RPMI8226 (cell line): ENCODE data around the gene GH1.
"Not testable (repeated sequence)": the region's sequence is repeated elsewhere in the genome, so short reads cannot be mapped to it uniquely, and the experiment has no call there.

ENCODE experiments used
- DNase-seq: peaks from one replicate; pipeline ENCODE4 v3.0.0-alpha.2; 2015

The GH1 gene

GRCh38 chr17:63894021-63894420 is 24.6 kb downstream of the GH1 start:
- DNase-seq, result not testable (repeated sequence)

- not testable (repeated sequence) for DNase-seq
These were observed 26.2 kb downstream of the GH1 start for GRCh38 chr17:63892316-63893037.

GRCh38 chr17:63889026-63889848 is 29.4 kb downstream of the GH1 start:
- peak; percentile 22 for DNase-seq

DNA sequence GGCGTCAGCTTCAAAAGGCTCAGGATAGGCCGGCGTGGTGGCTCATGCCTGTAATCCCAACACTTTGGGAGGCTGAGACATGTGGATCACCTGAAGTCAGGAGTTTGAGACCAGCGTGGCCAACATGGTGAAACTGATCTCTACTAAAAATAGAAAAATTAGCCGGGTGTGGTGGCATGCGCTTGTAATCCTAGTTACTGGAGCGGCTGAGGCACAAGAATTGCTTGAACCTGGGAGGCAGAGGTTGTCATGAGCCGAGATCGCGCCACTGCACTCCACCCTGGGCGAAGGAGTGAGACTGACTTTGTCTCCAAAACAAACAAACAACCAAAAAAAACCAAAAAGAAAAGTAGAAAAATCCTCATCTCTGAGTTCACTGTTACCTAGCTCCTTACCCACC is 33.5 kb downstream of the GH1 start:
- not testable (repeated sequence) for DNase-seq

GRCh38 chr17:63882626-63883126 is 36.0 kb downstream of the GH1 start:
- not testable (repeated sequence) for DNase-seq

DNA sequence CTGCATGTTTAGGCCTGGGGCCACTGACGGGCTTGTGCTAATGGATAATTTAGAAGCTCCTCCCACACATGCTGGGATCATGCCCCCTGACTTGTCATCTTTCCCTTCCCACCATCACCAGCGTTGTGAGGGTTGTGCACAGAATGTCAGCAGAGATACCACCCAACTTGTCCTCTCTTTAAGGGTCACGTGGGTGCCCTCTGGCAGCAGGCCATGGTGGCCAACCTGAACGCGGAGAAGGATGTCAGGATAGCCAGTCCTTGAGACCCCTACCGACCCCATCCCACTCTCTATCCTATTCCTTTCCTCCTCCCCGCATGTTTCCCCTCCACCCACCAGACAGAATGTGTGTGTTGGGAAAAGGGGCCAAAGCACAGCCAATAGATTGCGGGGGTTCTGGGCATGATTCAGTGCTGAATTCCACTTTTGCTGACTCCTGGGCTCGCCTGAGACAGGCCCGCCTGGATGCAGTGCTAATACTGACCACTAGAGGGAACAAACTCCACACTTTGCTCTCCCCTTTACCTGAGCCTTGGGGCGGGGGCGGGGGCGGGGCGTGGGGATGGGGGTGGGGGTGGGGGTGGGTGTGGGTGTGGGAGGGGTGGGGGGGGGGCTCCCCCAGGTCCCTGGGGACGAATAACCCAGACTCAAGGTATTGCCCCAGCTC is 36.6 kb downstream of the GH1 start, which contains the start of gene GH2:
GH2 (minus strand) TSS at position 10 of the 667 bp plus-strand sequence. CDS start 143 bp downstream, outside the sequence.
- DNase-seq, result peak; percentile 74

- DNase-seq, result not testable (repeated sequence)
These were observed 37.3 kb downstream of the GH1 start for GRCh38 chr17:63881337-63881736.

GRCh38 chr17:63880706-63881105 is 37.9 kb downstream of the GH1 start:
- no peak for DNase-seq

DNA sequence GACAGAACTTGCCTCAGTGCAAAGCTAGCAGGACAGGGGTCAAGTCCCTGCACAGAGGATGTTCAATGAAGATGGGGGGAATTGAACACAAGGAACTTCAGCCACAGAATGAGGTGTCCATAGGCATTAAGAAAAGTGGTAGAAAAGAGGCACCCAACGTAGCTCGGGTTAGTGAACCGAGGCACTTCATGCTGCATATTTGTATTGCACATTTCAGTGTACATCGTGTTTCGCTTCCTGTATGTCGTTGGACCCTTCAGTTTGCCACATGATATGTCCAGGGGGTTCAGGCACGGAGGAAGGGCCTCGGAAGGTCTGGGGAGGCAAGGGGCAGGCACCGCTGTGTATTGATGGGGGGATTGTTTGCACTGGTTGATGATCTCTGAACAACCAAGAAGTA is 40.2 kb downstream of the GH1 start:
- DNase-seq, result not testable (repeated sequence)

GRCh38 chr17:63874693-63875092 is 43.9 kb downstream of the GH1 start:
- DNase-seq, result not testable (repeated sequence)

DNA sequence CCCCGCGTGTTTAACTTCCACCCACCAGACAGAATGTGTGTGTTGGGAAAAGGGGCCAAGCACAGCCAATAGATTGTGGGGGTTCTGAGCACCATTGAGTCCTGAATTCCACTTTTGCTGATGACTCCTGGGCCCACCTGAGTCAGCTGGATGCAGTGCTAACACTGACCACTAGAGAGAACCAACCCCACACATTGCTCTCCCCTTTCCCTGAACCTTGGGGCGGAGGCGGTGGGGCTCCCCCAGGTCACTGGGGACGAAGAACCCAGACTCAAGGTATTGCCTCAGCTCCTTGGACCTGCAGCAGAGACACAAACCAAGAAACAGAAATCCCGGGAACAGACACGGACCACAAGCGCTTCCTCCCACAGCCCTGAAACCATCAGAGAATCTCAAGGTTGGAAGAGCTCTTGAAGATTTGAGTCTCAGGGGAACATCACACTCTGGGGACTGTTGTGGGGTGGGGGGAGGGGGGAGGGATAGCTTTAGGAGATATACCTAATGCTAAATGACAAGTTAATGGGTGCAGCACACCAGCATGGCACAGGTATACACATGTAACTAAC is 44.5 kb downstream of the GH1 start:
- DNase-seq, result not testable (repeated sequence)

GRCh38 chr17:63873577-63873976 is 45.1 kb downstream of the GH1 start, which contains the start of gene CSH2:
Gene CSH2 (minus strand): TSS chr17:63873677. CDS start chr17:63873614, 63 bp downstream.
- DNase-seq, result not testable (repeated sequence)

GRCh38 chr17:63871646-63872365 is 46.8 kb downstream of the GH1 start:
- not testable (repeated sequence) for DNase-seq

DNA sequence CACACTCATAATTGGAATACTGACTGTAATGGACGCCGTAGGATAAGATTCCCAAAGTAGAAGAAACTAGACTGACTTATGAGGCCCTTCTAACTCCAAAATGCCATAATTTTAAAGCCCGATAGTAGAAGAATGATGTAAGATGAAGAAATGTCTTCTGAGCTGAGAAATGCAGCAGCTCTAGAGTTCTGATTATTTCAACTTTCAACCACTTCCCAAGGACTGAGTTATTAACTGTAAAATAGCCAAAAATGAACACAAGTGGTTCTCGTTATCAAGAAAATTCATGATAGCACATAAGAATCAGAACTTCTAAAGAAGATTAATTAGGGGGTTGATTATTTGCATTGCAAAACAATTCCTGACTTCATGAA is 48.4 kb downstream of the GH1 start:
- not testable (repeated sequence) for DNase-seq

GRCh38 chr17:63869491-63870291 is 48.9 kb downstream of the GH1 start:
- not testable (repeated sequence) for DNase-seq
